Spleen (tissue), 7 donors: ENCODE data around the gene FANCE.

ENCODE experiments used
- POLR2A ChIP-seq, 3 donors: fragments of 450-650 bp; IDR thresholded peaks; one replicate each; pipeline ENCODE4 v1.5.1; 2017; ENCODE audit warnings: antibody characterized with exemption in 3 of 3, mild to moderate bottlenecking in 1 of 3
- POLR2AphosphoS5 ChIP-seq, 3 donors: sonication (generic); formaldehyde crosslinking; IDR thresholded peaks; one replicate each; pipeline ENCODE4 v1.5.1; 2017; ENCODE audit warnings: antibody characterized with exemption in 3 of 3
- TF ChIP-seq, protein P1 (sequence below), 11 experiments: fragments of 200-600 bp in 7 of 11; fragments of 450-650 bp in 4 of 11; sonication (generic) in 4 of 11; IDR thresholded peaks in 8 of 11; conservative IDR thresholded peaks in 3 of 11; 1 replicate in 7 of 11; 2 replicates in 4 of 11; pipeline versions ENCODE4 v1.4.0 to v1.8.0; 2016 to 2021; ENCODE audit warnings: antibody characterized with exemption in 11 of 11, inconsistent platforms in 4 of 11, mild to moderate bottlenecking in 1 of 11
- donor health status: DM: no; HTN: no; CAD: no; lungs with moderate emphysema.
- donor health status: DM: no; HTN: no; CAD: no.
- donor health status: DM: no; HTN: no; CAD: no.

DNA sequence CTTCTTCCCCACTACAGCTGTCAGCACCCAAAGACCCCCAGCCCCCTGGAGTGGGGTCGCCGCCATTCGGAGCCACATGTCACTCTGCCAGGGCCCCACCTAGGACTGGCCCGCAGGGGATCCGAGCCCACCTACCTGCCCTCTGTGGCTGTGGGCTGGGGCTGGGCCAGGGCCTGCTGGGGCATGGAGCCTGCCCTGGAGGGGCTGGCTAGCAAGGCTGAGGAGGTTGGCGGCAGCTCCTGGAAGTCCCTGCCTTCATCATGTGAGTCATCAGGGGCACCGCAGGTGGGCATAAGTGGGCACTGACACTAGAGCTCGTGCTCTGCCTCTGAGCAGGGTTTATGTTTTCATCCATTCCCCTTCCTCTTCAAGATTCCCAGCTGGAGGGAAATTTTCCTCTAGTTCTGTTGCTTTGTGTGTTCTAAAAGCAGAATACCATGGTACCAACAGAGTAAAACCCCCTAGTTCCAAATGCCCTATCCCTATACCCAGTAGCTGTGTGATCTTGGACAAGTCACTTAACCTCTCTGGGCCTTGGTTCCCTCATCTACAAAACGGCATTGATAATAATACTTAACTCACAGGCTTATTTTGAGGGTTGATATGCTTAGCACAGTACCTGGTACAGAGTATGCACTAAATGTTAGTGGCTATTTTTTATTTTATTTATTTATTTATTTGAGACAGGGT is 8.7 kb upstream of the FANCE start:
- TF ChIP-seq, protein P1, sequence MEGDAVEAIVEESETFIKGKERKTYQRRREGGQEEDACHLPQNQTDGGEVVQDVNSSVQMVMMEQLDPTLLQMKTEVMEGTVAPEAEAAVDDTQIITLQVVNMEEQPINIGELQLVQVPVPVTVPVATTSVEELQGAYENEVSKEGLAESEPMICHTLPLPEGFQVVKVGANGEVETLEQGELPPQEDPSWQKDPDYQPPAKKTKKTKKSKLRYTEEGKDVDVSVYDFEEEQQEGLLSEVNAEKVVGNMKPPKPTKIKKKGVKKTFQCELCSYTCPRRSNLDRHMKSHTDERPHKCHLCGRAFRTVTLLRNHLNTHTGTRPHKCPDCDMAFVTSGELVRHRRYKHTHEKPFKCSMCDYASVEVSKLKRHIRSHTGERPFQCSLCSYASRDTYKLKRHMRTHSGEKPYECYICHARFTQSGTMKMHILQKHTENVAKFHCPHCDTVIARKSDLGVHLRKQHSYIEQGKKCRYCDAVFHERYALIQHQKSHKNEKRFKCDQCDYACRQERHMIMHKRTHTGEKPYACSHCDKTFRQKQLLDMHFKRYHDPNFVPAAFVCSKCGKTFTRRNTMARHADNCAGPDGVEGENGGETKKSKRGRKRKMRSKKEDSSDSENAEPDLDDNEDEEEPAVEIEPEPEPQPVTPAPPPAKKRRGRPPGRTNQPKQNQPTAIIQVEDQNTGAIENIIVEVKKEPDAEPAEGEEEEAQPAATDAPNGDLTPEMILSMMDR (IDR thresholded peaks at IDR 0.05 in 8 of 11, conservative IDR thresholded peaks at IDR 0.05 in 3 of 11), result no peak
- TF ChIP-seq POLR2AphosphoS5 (IDR thresholded peaks at IDR 0.05) (no peak), POLR2A (IDR thresholded peaks at IDR 0.05) (no peak)
